HEK293 (cell line): ENCODE results near the gene LRBA.

Source experiments
- CTCF ChIA-PET: fragments of 350-600 bp; formaldehyde crosslinking; extraction: SDS; loops from one replicate; lab custom pipeline; 2021; ENCODE audit warnings: antibody characterized with exemption; lab: Yijun Ruan, JAX
- POLR2A ChIA-PET: fragments of 300-600 bp; formaldehyde crosslinking; extraction: SDS; loops from one replicate; lab custom pipeline; 2020; ENCODE audit warnings: antibody characterized with exemption, inconsistent platforms; lab: Yijun Ruan, JAX
- H3K27ac ChIP-seq: fragments of 200-500 bp; sonication (Bioruptor generic); 2 replicates; pipeline ENCODE4 v1.5.1; 2014; ENCODE audit warnings: low read depth, low read length, control low read depth, inconsistent platforms; ENCODE audit errors: extremely low read depth
- H3K36me3 ChIP-seq, 2 experiments: fragments of 200-500 bp in 1 of 2; sonication (Bioruptor generic) in 1 of 2; 1 replicate in 1 of 2; 2 replicates in 1 of 2; pipeline ENCODE4 v1.5.1; 2014 to 2017; ENCODE audit warnings: inconsistent platforms in 2 of 2, low read length in 2 of 2; ENCODE audit not compliant: control insufficient read depth in 2 of 2, insufficient read depth in 1 of 2
- H3K4me1 ChIP-seq: fragments of 200-500 bp; sonication (Bioruptor generic); 2 replicates; pipeline ENCODE4 v1.5.1; 2014; ENCODE audit warnings: mild to moderate bottlenecking, low read length, inconsistent platforms; ENCODE audit not compliant: control insufficient read depth, insufficient read depth
- H3K4me3 ChIP-seq: 2 replicates; pipeline ENCODE4 v1.5.1; 2011; ENCODE audit warnings: low read depth, mild to moderate bottlenecking, control low read depth, low read length, moderate library complexity
- H3K9me3 ChIP-seq: fragments of 200-500 bp; sonication (Bioruptor generic); 2 replicates; pipeline ENCODE4 v1.5.1; 2014; ENCODE audit warnings: low read depth, low read length, inconsistent platforms; ENCODE audit not compliant: control insufficient read depth, insufficient read depth
- CTCF ChIP-seq: fragments of 450-650 bp; formaldehyde crosslinking; IDR thresholded peaks from 2 replicates; pipeline ENCODE4 v1.5.1; 2016; ENCODE audit warnings: missing biosample characterization, missing genetic modification characterization
- ELK4 ChIP-seq: IDR thresholded peaks from 2 replicates; pipeline ENCODE4 v1.6.1; 2011; ENCODE audit warnings: mild to moderate bottlenecking, low read depth, low read length, borderline replicate concordance
- GLI4 ChIP-seq: fragments of 450-650 bp; formaldehyde crosslinking; IDR thresholded peaks from 2 replicates; pipeline ENCODE4 v1.5.1; 2016; ENCODE audit warnings: missing biosample characterization, missing genetic modification characterization
- MEIS1 ChIP-seq: sonication (generic); formaldehyde crosslinking; IDR thresholded peaks from 2 replicates; pipeline ENCODE4 v1.8.1; 2022; ENCODE audit warnings: missing genetic modification reagents, mild to moderate bottlenecking, borderline replicate concordance
- RBAK ChIP-seq: fragments of 450-650 bp; formaldehyde crosslinking; IDR thresholded peaks from 2 replicates; pipeline ENCODE4 v1.5.1; 2016; ENCODE audit warnings: missing biosample characterization, missing genetic modification characterization
- SCRT1 ChIP-seq: fragments of 450-650 bp; formaldehyde crosslinking; IDR thresholded peaks from 2 replicates; pipeline ENCODE4 v1.5.1; 2016; ENCODE audit warnings: missing biosample characterization, missing genetic modification characterization, borderline replicate concordance
- WT1 ChIP-seq: fragments of 450-650 bp; formaldehyde crosslinking; IDR thresholded peaks from 2 replicates; pipeline ENCODE4 v1.5.1; 2016; ENCODE audit warnings: missing biosample characterization, missing genetic modification characterization
- ZBTB17 ChIP-seq: fragments of 450-650 bp; formaldehyde crosslinking; IDR thresholded peaks from 2 replicates; pipeline ENCODE4 v1.5.1; 2016; ENCODE audit warnings: missing biosample characterization, missing genetic modification characterization
- ZBTB7A ChIP-seq: fragments of 450-650 bp; formaldehyde crosslinking; IDR thresholded peaks from 2 replicates; pipeline ENCODE4 v1.5.1; 2016; ENCODE audit warnings: low read depth, missing biosample characterization, missing genetic modification characterization
- ZFHX2 ChIP-seq: fragments of 450-650 bp; formaldehyde crosslinking; conservative IDR thresholded peaks from 2 replicates; pipeline ENCODE4 v1.5.1; 2016; ENCODE audit warnings: missing biosample characterization, missing genetic modification characterization
- ZFP3 ChIP-seq: fragments of 450-650 bp; formaldehyde crosslinking; IDR thresholded peaks from 2 replicates; pipeline ENCODE4 v1.5.1; 2016; ENCODE audit warnings: low read depth, missing biosample characterization, missing genetic modification characterization
- ZNF146 ChIP-seq: fragments of 450-650 bp; formaldehyde crosslinking; IDR thresholded peaks from 2 replicates; pipeline ENCODE4 v1.5.1; 2016; ENCODE audit warnings: missing biosample characterization, missing genetic modification characterization
- ZNF175 ChIP-seq: fragments of 450-650 bp; formaldehyde crosslinking; IDR thresholded peaks from 2 replicates; pipeline ENCODE4 v1.5.1; 2016; ENCODE audit warnings: missing biosample characterization, missing genetic modification characterization
- ZNF274 ChIP-seq, 2 experiments: fragments of 200-500 bp in 1 of 2; fragments of 450-650 bp in 1 of 2; sonication (Bioruptor generic) in 1 of 2; formaldehyde crosslinking in 1 of 2; IDR thresholded peaks; 2 replicates each; pipeline versions ENCODE4 v1.5.1 to v1.6.1; 2014 to 2016; ENCODE audit warnings: borderline replicate concordance in 1 of 2, inconsistent platforms in 1 of 2, low read length in 1 of 2, missing biosample characterization in 1 of 2, missing genetic modification characterization in 1 of 2
- ZNF350 ChIP-seq: fragments of 450-650 bp; formaldehyde crosslinking; IDR thresholded peaks from 2 replicates; pipeline ENCODE4 v1.5.0; 2017; ENCODE audit warnings: missing biosample characterization, mild to moderate bottlenecking, missing genetic modification characterization
- ZNF473 ChIP-seq: fragments of 450-650 bp; formaldehyde crosslinking; IDR thresholded peaks from 2 replicates; pipeline ENCODE4 v1.5.1; 2017; ENCODE audit warnings: missing biosample characterization, missing genetic modification characterization
- ZNF513 ChIP-seq: fragments of 450-650 bp; IDR thresholded peaks from 2 replicates; pipeline ENCODE4 v1.5.1; 2018; ENCODE audit warnings: missing biosample characterization, missing genetic modification characterization
- ZNF544 ChIP-seq: fragments of 450-650 bp; formaldehyde crosslinking; IDR thresholded peaks from 2 replicates; pipeline ENCODE4 v1.5.0; 2017; ENCODE audit warnings: missing biosample characterization, missing genetic modification characterization
- ZNF561 ChIP-seq: fragments of 450-650 bp; IDR thresholded peaks from 2 replicates; pipeline ENCODE4 v1.5.1; 2018; ENCODE audit warnings: missing biosample characterization, missing genetic modification characterization, borderline replicate concordance
- ZNF629 ChIP-seq: fragments of 450-650 bp; formaldehyde crosslinking; IDR thresholded peaks from 2 replicates; pipeline ENCODE4 v1.5.1; 2017; ENCODE audit warnings: missing biosample characterization, missing genetic modification characterization
- ZNF701 ChIP-seq: fragments of 450-650 bp; formaldehyde crosslinking; IDR thresholded peaks from 2 replicates; pipeline ENCODE4 v1.5.1; 2016; ENCODE audit warnings: missing biosample characterization, missing genetic modification characterization
- ZNF704 ChIP-seq: fragments of 450-650 bp; formaldehyde crosslinking; IDR thresholded peaks from 2 replicates; pipeline ENCODE4 v1.5.1; 2016; ENCODE audit warnings: missing biosample characterization, missing genetic modification characterization
- TF ChIP-seq, protein P1 (sequence below): fragments of 450-650 bp; formaldehyde crosslinking; IDR thresholded peaks from 2 replicates; pipeline ENCODE4 v1.5.1; 2016; ENCODE audit warnings: missing biosample characterization, missing genetic modification characterization

LRBA gene

DNA sequence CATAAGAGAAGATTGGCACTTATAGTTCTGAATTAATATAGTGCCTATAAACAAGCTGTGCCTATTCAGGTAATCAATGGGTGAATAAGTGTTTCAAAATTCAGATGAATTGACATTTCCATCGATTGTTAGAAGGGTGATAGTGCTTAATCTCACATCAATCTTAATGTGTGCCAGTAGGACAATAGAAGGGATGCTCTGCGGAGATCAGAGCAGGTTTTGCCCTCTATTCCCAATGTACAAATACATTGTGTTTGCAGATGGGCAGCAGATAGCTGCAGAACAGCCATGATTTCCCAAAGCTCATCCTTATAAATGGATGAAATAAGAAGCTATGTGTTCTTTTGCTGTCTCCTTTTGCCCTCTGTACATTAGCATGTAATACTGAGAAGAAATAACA is 425.9 kb downstream of the LRBA start:
- H3K27ac ChIP-seq = no peak overlapping the region
- ChIA-PET CTCF (no interaction called here), POLR2A (no interaction called here)
- no peaks in the 10 kb centered on the region for H3K9me3 ChIP-seq
- H3K4me3 ChIP-seq = no peak overlapping the region
- TF ChIP-seq ELK4 (no peak), ZNF175 (no peak), ZFP3 (tag by site-specific recombination) (no peak), ZBTB17 (tag by site-specific recombination) (no peak), ZBTB7A (tag by site-specific recombination) (no peak), ZNF146 (no peak), ZNF544 (no peak)
- no peaks in the 10 kb centered on the region for H3K4me1 ChIP-seq
- H3K36me3 ChIP-seq = no peaks in the 10 kb centered on the region

- ChIA-PET CTCF (interaction anchor here (0.5 to 0.7 kb wide), 2 partner anchors 234 to 287 kb away, joined by 3 read pairs; no protein-coding TSS in a partner anchor), POLR2A (no interaction called here)
- Histone ChIP-seq H3K4me1 (no peaks in the 10 kb centered on the region), H3K9me3 (no peaks in the 10 kb centered on the region), H3K4me3 (no peak overlapping the region), H3K27ac (no peak overlapping the region), H3K36me3 (peaks cover 0 to 6% of the 10 kb centered on the region in 2 experiments; a peak in 1 of 3 replicates)
- TF ChIP-seq CTCF (tag by site-specific recombination) (no peak), ZNF274 (IDR thresholded peaks at IDR 0.05; ENCODE audit: low read length) (no peak), ZNF274 (tag by site-specific recombination; IDR thresholded peaks at IDR 0.05; ENCODE audit: borderline replicate concordance) (no peak), RBAK (tag by site-specific recombination) (no peak), ZNF513 (no peak), ZBTB17 (tag by site-specific recombination) (no peak), MEIS1 (no peak), GLI4 (no peak), ZFHX2 (tag by site-specific recombination) (no peak), ZNF704 (tag by site-specific recombination) (no peak), ZNF473 (tag by site-specific recombination) (no peak), WT1 (no peak), ZNF701 (no peak), ZNF629 (tag by site-specific recombination) (no peak), ZNF561 (tag by site-specific recombination) (no peak), ZNF350 (tag by site-specific recombination) (no peak), SCRT1 (no peak)
- TF ChIP-seq, protein P1, sequence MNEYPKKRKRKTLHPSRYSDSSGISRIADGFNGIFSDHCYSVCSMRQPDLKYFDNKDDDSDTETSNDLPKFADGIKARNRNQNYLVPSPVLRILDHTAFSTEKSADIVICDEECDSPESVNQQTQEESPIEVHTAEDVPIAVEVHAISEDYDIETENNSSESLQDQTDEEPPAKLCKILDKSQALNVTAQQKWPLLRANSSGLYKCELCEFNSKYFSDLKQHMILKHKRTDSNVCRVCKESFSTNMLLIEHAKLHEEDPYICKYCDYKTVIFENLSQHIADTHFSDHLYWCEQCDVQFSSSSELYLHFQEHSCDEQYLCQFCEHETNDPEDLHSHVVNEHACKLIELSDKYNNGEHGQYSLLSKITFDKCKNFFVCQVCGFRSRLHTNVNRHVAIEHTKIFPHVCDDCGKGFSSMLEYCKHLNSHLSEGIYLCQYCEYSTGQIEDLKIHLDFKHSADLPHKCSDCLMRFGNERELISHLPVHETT (tag by site-specific recombination) = no peak
Measured at GRCh38 chr4:150588316-150588715, 426.8 kb downstream of the LRBA start.
